Ishikawa (cell line): ENCODE data around the gene MED4.

ENCODE experiments used
- CEBPB ChIP-seq: IDR thresholded peaks from 2 replicates; pipeline ENCODE4 v1.6.1; 2012
- CREB1 ChIP-seq: IDR thresholded peaks from 2 replicates; pipeline ENCODE4 v1.6.1; 2012; ENCODE audit warnings: low read depth
- EGR1 ChIP-seq: IDR thresholded peaks from 2 replicates; pipeline ENCODE4 v1.6.1; 2012
- MAX ChIP-seq: IDR thresholded peaks from 2 replicates; pipeline ENCODE4 v1.6.1; 2012
- USF1 ChIP-seq: IDR thresholded peaks from 2 replicates; pipeline ENCODE4 v1.6.1; 2012

- TF ChIP-seq CREB1 (no peak), EGR1 (no peak), CEBPB (no peak), USF1 (no peak), MAX (no peak)
These were observed 52.0 kb downstream of the MED4 start for GRCh38 chr13:48042894-48043293.
